Skeletal muscle cell (primary cell): ENCODE measurements around the gene MBLAC2.

Experiments used
- DNase-seq: peaks from one replicate; pipeline ENCODE4 v3.0.0-alpha.2; 2010; ENCODE audit warnings: low read depth
- H3K4me3 ChIP-seq: 2 replicates; pipeline ENCODE4 v1.5.1; 2011; ENCODE audit warnings: low read depth, mild to moderate bottlenecking, control low read depth, low read length, moderate library complexity

The MBLAC2 gene

DNA sequence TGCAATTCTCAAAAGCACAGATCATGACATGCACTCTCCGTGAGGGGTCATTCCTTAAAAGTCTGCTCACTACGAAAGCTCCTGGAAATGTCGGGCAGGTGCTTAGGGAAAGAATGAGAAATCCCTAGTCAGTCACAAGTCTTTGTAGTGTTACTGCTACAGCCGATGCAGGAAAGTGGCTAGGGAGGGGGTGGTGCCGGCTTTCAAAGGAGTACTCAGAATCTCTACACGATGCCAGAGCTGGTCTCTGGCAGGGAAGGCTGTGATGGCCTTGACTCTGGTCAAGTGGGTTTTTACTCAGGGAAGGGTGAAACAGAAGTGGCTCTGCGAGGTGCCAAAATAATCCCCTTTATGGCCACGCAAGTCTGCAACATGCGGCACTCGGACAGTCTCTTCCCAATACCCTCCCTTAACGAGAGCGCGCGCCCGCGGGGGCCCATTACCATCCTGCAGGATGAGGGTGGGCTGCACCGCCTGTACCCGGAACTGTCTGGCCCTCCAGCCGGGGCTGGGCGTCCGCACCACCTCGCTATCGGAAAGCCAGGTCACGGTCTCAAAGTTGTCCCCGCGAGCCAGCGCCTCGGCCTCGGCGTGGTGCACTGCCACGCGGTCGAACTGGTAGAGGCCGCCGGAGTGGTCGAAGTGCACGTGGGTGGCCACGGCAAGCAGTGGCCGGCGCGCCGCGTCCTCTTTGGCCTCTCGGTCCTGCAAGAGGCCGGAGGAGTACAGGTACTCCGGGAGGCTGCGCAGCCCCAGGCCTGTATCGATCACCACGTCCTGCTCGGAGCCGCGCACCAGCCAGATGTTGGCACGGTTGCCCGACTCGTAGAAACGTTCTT, 956 bp downstream of the MBLAC2 start:
- H3K4me3 ChIP-seq: peak overlapping the region; percentile 86
- no peak for DNase-seq

DNA sequence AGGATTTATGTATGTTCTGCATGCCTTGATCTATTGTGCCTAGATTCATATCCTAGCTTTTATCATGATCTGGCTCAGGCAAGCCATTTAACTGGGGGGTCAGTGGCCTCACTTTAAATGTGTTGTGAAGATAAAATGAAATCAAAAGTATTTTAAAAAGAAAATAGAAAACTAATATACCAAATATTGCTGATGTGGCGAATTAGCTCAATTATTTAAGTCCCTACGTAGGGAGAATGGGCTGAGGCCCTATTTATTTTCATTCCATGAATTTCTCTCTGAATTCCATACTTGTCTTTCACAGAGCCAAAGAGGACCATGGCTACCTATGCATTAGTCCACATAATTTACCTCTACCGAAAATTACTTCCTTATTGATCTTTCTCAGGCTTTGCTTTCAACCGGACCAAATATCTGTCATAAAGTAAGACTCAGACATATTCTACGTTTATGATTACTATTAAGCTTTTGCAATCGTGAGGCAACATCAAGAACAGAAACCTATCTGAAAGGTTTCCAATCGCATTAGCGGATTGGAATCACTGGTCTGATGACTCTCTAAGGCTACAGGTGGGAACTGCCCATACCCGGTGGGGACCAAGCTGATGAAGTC, 1.7 kb downstream of the MBLAC2 start:
- DNase-seq: no peak
- H3K4me3 ChIP-seq: peak overlapping the region; percentile 86

DNA sequence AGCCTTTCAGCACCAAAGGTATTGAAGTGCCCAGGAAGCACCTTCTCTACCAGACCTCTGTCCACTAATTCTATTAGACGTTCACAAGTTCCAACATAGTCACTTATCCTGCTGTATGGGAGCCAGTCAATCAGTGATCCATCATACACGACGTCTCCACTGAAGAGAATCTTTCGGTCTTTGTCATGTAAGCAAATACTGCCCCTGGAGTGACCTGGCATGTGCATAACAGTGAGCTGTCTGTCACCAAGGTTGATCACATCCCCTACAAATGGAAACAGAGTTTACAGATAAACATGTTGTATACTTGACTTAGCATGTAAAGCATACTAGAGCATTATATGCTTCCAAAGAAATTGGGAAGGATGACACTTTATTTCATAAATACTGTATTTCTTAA, 13.3 kb downstream of the MBLAC2 start:
- no peak for DNase-seq
- H3K4me3 ChIP-seq: no peak overlapping the region

DNA sequence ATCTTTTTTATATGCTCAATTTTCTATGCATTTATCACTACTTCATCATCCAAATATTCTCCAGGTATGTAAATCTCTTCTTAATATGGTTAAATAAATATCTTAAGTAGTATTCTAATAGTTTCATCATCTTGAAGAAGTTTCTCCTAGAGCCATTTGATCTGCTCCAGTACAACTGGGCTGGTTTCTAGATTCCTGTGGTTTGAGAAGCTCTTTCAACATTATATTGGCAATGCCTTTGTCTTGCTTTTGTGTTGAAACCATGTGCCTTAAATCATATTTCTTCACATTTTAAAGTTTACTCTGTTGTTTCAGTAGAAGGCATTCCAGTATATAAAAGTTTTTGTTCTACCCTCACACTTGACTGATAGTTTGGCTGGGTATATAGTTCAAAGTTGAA, 27.6 kb downstream of the MBLAC2 start:
- DNase-seq: peak; percentile 25

DNA sequence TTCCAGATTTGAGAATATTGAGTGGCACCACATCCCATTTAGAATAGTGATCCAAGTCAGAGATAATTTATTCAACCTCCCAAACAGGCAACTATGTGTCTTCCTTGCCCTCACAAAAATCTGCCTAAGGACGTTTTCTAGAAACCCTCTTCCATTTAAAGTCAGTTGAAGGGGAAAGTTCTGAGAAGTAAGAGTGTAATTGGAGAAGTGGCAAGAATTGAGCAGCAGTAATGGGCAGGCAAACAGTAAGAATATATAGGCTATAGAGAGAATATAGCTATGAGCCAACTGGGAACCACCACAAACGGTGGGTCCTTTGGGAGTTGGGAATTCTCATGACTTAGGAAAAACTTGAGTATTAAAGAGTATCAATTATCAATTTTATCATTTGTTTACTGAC, 33.9 kb downstream of the MBLAC2 start:
- no peak overlapping the region for H3K4me3 ChIP-seq

More for the DNA sequence above, 27.6 kb downstream of the MBLAC2 start:
- H3K4me3 ChIP-seq: no peak overlapping the region

GRCh38 chr5:90438100-90438499, 36.5 kb downstream of the MBLAC2 start:
- DNase-seq: no peak
- no peak overlapping the region for H3K4me3 ChIP-seq

More for the DNA sequence above, 33.9 kb downstream of the MBLAC2 start:
- DNase-seq: no peak

DNA sequence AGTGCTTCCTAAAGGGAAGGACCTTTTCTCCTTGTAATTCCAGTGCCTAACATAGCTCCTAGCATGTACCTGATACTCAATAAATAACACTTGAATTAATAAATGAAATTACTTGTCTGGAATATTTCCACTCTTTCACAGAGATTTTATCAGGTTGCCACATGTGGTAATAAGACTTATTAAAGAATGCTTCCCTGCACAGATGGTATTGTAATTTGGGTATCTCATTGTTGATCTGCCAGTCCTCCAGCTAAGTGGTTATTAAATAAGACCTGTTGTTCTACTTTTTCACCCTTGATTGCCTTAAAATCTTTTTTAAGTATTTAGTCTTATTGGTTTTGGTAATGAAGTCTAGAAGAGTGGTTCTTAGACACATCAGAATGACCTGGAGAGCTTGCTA, 36.9 kb downstream of the MBLAC2 start:
- no peak overlapping the region for H3K4me3 ChIP-seq
- DNase-seq: no peak

GRCh38 chr5:90434116-90434714, 40.4 kb downstream of the MBLAC2 start:
- no peak for DNase-seq
- H3K4me3 ChIP-seq: no peak overlapping the region

DNA sequence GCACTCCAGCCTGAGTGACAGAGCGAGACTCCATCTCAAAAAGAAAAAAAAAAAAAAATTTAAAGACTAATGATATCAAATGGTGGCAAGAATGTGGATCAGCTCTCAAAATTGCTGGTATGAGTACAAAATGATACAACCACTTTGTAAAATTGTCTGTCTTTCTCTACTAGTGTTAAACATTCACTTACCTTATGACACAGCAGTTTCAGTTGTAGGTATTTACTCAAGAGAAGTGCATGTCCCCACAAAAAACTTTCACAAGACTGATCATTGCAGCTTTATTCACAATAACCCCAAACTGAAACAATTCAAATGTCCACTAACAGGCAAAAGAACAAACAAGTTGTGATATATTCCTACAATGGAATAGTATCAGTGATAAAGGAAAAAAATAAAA, 50.3 kb downstream of the MBLAC2 start:
- DNase-seq: no peak
- no peak overlapping the region for H3K4me3 ChIP-seq

- no peak overlapping the region for H3K4me3 ChIP-seq
- no peak for DNase-seq
These were observed 53.4 kb downstream of the MBLAC2 start for GRCh38 chr5:90421136-90421535.

DNA sequence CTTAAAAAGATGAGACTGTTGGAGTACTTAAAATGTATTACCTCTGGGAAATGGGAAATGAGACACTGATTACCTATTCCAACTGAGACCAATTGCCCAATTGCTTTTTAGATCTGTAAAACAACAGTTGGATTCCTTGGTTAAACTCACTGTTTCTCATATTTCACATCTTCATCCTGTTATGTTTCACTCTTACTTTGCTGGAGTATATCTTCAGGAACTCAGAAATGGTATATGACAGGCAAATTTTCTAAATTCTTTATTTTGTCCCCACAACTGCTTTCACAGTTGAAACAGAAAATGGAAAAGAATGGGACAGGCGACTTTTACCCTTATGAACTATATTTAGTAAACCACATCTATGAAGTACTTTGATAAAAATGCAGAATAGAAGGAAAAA, 56.4 kb downstream of the MBLAC2 start:
- DNase-seq: no peak
- H3K4me3 ChIP-seq: no peak overlapping the region

DNA sequence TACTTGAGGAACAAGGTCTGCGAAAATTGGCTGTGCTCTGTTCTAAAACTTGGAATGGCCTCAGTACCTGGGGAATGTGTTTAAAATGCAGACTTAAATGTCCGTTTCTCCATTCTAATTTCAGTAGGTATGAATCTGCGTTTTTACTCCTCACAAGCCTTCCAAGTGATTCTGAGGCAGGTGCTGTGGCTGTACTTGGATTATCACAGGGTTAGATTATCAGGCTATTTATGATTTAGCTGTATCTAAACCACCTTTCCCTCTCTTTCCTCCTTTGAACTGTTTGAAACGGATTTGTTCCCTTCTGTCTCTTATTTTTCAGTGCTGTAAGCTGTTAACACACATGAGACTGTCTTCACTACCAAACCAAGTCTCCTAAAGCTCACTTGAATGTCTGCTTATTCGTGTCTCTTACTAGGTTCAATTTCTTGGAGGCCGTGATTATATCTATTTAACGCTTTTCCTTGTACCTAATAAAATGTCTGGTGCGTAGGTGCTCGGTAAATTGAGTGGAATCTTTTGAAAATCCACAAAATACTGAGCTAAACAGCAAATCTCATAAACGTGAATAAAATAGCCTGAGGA, 64.3 kb downstream of the MBLAC2 start:
- DNase-seq: no peak
- H3K4me3 ChIP-seq: peak overlapping the region; percentile 71

- H3K4me3 ChIP-seq: peak within 1 kb of the TSS; percentile 86
- peak; percentile 85 for DNase-seq
These were observed 65.0 kb downstream of the MBLAC2 start, which contains the start of gene CETN3 for GRCh38 chr5:90409318-90410177. Gene CETN3 (minus strand): TSS chr5:90409756. CDS start chr5:90409661, 95 bp downstream.

DNA sequence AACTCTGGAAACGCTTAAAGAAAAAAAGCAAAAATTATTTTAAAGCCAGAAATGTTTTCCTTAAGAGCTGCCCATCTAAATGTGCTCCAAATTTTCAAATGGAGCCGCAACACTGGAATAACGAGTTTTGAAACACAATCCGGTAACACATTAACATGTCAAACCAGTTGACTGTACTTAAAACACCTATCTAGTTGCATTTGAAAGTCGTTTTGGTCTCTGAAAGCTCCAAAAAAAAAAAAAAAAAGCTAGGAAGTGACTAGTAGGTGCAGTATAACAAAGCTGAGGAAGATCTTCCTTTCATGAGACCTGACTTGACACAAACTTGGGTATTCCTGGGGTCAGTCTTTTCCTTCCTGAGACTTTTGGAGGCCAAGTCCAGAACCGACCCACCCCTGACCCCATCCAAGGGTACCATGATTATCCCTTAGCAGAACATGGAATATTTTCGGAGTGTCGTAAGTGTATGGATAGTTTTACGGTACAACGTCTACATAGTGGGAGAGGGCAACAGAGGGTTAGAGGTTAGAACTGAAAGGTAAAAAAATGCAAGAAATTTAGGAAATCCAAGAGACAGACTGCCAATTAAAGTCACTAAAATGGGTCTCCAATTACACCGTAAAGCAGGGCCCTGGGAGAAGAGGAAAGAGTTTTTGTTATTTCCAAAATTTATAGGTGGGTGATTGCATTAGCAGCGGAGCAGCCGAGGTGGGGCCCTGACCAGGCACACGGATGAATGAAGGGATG, 65.8 kb downstream of the MBLAC2 start:
- DNase-seq: no peak
- peak overlapping the region; percentile 86 for H3K4me3 ChIP-seq
